HEK293T (cell line): ENCODE results near the gene KANSL1.

ENCODE experiments used
- FOXA1 ChIP-seq: fragments of 450-650 bp; IDR thresholded peaks from 2 replicates; pipeline ENCODE4 v1.6.1; 2016; ENCODE audit warnings: mild to moderate bottlenecking
- FOXK2 ChIP-seq: fragments of 450-650 bp; IDR thresholded peaks from 2 replicates; pipeline ENCODE4 v1.6.1; 2016; ENCODE audit warnings: mild to moderate bottlenecking
- FOXM1 ChIP-seq: fragments of 450-650 bp; IDR thresholded peaks from 2 replicates; pipeline ENCODE4 v1.6.1; 2017; ENCODE audit warnings: mild to moderate bottlenecking, borderline replicate concordance
- HDGF ChIP-seq: fragments of 450-650 bp; IDR thresholded peaks from 2 replicates; pipeline ENCODE4 v1.6.1; 2017; ENCODE audit warnings: antibody characterized with exemption, borderline replicate concordance
- L3MBTL2 ChIP-seq: fragments of 450-650 bp; conservative IDR thresholded peaks from 2 replicates; pipeline ENCODE4 v1.6.1; 2016; ENCODE audit warnings: mild to moderate bottlenecking
- LEF1 ChIP-seq: fragments of 450-650 bp; IDR thresholded peaks from 2 replicates; pipeline ENCODE4 v1.6.1; 2017; ENCODE audit warnings: mild to moderate bottlenecking, borderline replicate concordance
- NFRKB ChIP-seq: fragments of 450-650 bp; IDR thresholded peaks from 2 replicates; pipeline ENCODE4 v1.6.1; 2016; ENCODE audit warnings: mild to moderate bottlenecking, moderate library complexity
- SP1 ChIP-seq: fragments of 450-650 bp; IDR thresholded peaks from 2 replicates; pipeline ENCODE4 v1.6.1; 2017
- SUZ12 ChIP-seq: fragments of 450-650 bp; IDR thresholded peaks from 2 replicates; pipeline ENCODE4 v1.6.1; 2016; ENCODE audit warnings: mild to moderate bottlenecking
- ZNF384 ChIP-seq: fragments of 450-650 bp; IDR thresholded peaks from 2 replicates; pipeline ENCODE4 v1.6.1; 2016
- TF ChIP-seq, protein P1 (sequence below): fragments of 450-650 bp; IDR thresholded peaks from 2 replicates; pipeline ENCODE4 v1.6.1; 2016

- TF ChIP-seq HDGF (no peak), NFRKB (no peak), SP1 (no peak), ZNF384 (no peak), LEF1 (no peak), L3MBTL2 (no peak), FOXK2 (no peak), FOXM1 (no peak), FOXA1 (no peak), SUZ12 (no peak)
- TF ChIP-seq, protein P1, sequence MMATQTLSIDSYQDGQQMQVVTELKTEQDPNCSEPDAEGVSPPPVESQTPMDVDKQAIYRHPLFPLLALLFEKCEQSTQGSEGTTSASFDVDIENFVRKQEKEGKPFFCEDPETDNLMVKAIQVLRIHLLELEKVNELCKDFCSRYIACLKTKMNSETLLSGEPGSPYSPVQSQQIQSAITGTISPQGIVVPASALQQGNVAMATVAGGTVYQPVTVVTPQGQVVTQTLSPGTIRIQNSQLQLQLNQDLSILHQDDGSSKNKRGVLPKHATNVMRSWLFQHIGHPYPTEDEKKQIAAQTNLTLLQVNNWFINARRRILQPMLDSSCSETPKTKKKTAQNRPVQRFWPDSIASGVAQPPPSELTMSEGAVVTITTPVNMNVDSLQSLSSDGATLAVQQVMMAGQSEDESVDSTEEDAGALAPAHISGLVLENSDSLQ: no peak
Observed at GRCh38 chr17:46199379-46199778, 6.2 kb upstream of the KANSL1 start.
